HepG2 (cell line): ENCODE results near the gene NEK6. TPM values are rescaled to one million over a fixed set of nuclear protein-coding genes. Genes with fewer than 3 reads are reported as not detected.

ENCODE experiments used
- KAT8 ChIP-seq: IDR thresholded peaks from 2 replicates; pipeline ENCODE4 v1.6.1; 2016; ENCODE audit warnings: missing genetic modification reagents, missing compliant biosample characterization
- KLF16 ChIP-seq, 2 experiments: sonication (generic) in 1 of 2; formaldehyde crosslinking in 1 of 2; IDR thresholded peaks; 2 replicates each; pipeline versions ENCODE4 v1.6.1 to v1.8.0; 2016 to 2023; ENCODE audit warnings: missing genetic modification reagents in 2 of 2, missing compliant biosample characterization in 1 of 2
- MBNL3 ChIP-seq: fragments of 250-450 bp; sonication (Bioruptor Pico); conservative IDR thresholded peaks from 2 replicates; pipeline ENCODE4 v1.8.0; 2022; ENCODE audit warnings: mild to moderate bottlenecking, inconsistent platforms
- MYNN ChIP-seq: sonication (generic); formaldehyde crosslinking; IDR thresholded peaks from 2 replicates; pipeline ENCODE4 v1.4.0; 2020; ENCODE audit warnings: mild to moderate bottlenecking, low read depth, missing genetic modification reagents
- PRDM10 ChIP-seq: sonication (generic); formaldehyde crosslinking; IDR thresholded peaks from 2 replicates; pipeline ENCODE4 v1.4.0; 2020; ENCODE audit warnings: low read depth, missing genetic modification reagents
- REPIN1 ChIP-seq: sonication (generic); formaldehyde crosslinking; IDR thresholded peaks from 2 replicates; pipeline ENCODE4 v1.8.0; 2022; ENCODE audit warnings: missing genetic modification reagents, low read depth, mild to moderate bottlenecking, borderline replicate concordance
- SALL1 ChIP-seq: sonication (generic); formaldehyde crosslinking; IDR thresholded peaks from 2 replicates; pipeline ENCODE4 v1.8.0; 2022; ENCODE audit warnings: mild to moderate bottlenecking, missing genetic modification reagents
- SRSF9 ChIP-seq: fragments of 200-400 bp; formaldehyde crosslinking; IDR thresholded peaks from 2 replicates; pipeline ENCODE4 v1.6.1; 2018; ENCODE audit warnings: borderline replicate concordance, mild to moderate bottlenecking, low read depth, low read length; ENCODE audit not compliant: insufficient read depth, poor library complexity, severe bottlenecking
- SYNCRIP ChIP-seq: fragments of 200-400 bp; formaldehyde crosslinking; IDR thresholded peaks from 2 replicates; pipeline ENCODE4 v1.6.1; 2018; ENCODE audit warnings: mild to moderate bottlenecking, low read depth, low read length; ENCODE audit not compliant: insufficient read depth
- THAP7 ChIP-seq: sonication (generic); formaldehyde crosslinking; IDR thresholded peaks from 2 replicates; pipeline ENCODE4 v1.8.1; 2023; ENCODE audit warnings: mild to moderate bottlenecking, missing genetic modification reagents
- TOE1 ChIP-seq: sonication (generic); formaldehyde crosslinking; IDR thresholded peaks from 2 replicates; pipeline ENCODE4 v1.4.0; 2020; ENCODE audit warnings: mild to moderate bottlenecking, missing genetic modification reagents
- ZKSCAN5 ChIP-seq: sonication (generic); formaldehyde crosslinking; IDR thresholded peaks from 2 replicates; pipeline ENCODE4 v1.5.1; 2020; ENCODE audit warnings: mild to moderate bottlenecking, missing genetic modification reagents
- ZNF678 ChIP-seq: sonication (generic); formaldehyde crosslinking; IDR thresholded peaks from 2 replicates; pipeline ENCODE4 v1.4.0; 2020; ENCODE audit warnings: mild to moderate bottlenecking, missing genetic modification reagents
- ZSCAN21 ChIP-seq: sonication (generic); formaldehyde crosslinking; IDR thresholded peaks from 2 replicates; pipeline ENCODE4 v1.8.0; 2022; ENCODE audit warnings: mild to moderate bottlenecking, missing genetic modification reagents, moderate library complexity, borderline replicate concordance
- polyA plus RNA-seq, 8 experiments: library from polyadenylated mRNA; depleted of rRNA in 3 of 8; stranded (reverse) in 7 of 8; unstranded in 1 of 8; fragments of >200 nt; fragmentation: Illumina TruSeq in 4 of 8; extraction: Trizol in 4 of 8; gene quantifications; 2 replicates each; pipeline versions ENCODE4 v1.2.1 to v1.2.3, GENCODE V29; 2011 to 2016; ENCODE audit warnings: low read depth in 4 of 8, missing spikeins in 1 of 8, mixed read lengths in 1 of 8; ENCODE audit not compliant: insufficient read depth in 1 of 8
- total RNA-seq, 5 experiments: library from RNA; depleted of rRNA; stranded (reverse); fragments of >200 nt; fragmentation: Illumina TruSeq; extraction: Trizol; gene quantifications; 2 replicates each; pipeline ENCODE4 v1.2.3, GENCODE V29; 2016; ENCODE audit warnings: low read depth in 1 of 5
- TF ChIP-seq, protein P1 (sequence below): sonication (generic); formaldehyde crosslinking; IDR thresholded peaks from 2 replicates; pipeline ENCODE4 v1.5.0; 2020; ENCODE audit warnings: missing genetic modification reagents
- TF ChIP-seq, protein P2 (sequence below): sonication (generic); formaldehyde crosslinking; IDR thresholded peaks from 2 replicates; pipeline ENCODE4 v1.4.0; 2020; ENCODE audit warnings: missing genetic modification reagents, mild to moderate bottlenecking, borderline replicate concordance
- TF ChIP-seq, protein P3 (sequence below): IDR thresholded peaks from 2 replicates; pipeline ENCODE4 v1.6.1; 2016
- TF ChIP-seq, protein P4 (sequence below): sonication (generic); formaldehyde crosslinking; IDR thresholded peaks from 2 replicates; pipeline ENCODE4 v1.8.1; 2022; ENCODE audit warnings: mild to moderate bottlenecking, missing genetic modification reagents

The NEK6 gene
- total and polyA plus RNA-seq, 2 of the 13 experiments (the other 11 are each of a cell fraction or from before 2014, with no cell fraction given): 30.4 to 119 TPM

- TF ChIP-seq, protein P1, sequence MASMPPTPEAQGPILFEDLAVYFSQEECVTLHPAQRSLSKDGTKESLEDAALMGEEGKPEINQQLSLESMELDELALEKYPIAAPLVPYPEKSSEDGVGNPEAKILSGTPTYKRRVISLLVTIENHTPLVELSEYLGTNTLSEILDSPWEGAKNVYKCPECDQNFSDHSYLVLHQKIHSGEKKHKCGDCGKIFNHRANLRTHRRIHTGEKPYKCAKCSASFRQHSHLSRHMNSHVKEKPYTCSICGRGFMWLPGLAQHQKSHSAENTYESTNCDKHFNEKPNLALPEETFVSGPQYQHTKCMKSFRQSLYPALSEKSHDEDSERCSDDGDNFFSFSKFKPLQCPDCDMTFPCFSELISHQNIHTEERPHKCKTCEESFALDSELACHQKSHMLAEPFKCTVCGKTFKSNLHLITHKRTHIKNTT (CRISPR knock-in tag): no peak
- TF ChIP-seq PRDM10 (CRISPR knock-in tag) (0 out of 2 replicates have a peak, but pooled peaks have one; percentile 18), MYNN (no peak), REPIN1 (no peak), ZSCAN21 (CRISPR knock-in tag) (no peak), ZNF678 (CRISPR knock-in tag) (no peak), KLF16 (CRISPR knock-in tag; IDR thresholded peaks at IDR 0.05) (no peak), SALL1 (CRISPR knock-in tag) (peak; percentile 85), KAT8 (CRISPR knock-in tag) (0 out of 2 replicates have a peak, but pooled peaks have one; percentile 25), SRSF9 (no peak), ZKSCAN5 (CRISPR knock-in tag) (no peak), MBNL3 (CRISPR knock-in tag) (no peak), THAP7 (CRISPR knock-in tag) (no peak), SYNCRIP (no peak), TOE1 (no peak)
- TF ChIP-seq, protein P2, sequence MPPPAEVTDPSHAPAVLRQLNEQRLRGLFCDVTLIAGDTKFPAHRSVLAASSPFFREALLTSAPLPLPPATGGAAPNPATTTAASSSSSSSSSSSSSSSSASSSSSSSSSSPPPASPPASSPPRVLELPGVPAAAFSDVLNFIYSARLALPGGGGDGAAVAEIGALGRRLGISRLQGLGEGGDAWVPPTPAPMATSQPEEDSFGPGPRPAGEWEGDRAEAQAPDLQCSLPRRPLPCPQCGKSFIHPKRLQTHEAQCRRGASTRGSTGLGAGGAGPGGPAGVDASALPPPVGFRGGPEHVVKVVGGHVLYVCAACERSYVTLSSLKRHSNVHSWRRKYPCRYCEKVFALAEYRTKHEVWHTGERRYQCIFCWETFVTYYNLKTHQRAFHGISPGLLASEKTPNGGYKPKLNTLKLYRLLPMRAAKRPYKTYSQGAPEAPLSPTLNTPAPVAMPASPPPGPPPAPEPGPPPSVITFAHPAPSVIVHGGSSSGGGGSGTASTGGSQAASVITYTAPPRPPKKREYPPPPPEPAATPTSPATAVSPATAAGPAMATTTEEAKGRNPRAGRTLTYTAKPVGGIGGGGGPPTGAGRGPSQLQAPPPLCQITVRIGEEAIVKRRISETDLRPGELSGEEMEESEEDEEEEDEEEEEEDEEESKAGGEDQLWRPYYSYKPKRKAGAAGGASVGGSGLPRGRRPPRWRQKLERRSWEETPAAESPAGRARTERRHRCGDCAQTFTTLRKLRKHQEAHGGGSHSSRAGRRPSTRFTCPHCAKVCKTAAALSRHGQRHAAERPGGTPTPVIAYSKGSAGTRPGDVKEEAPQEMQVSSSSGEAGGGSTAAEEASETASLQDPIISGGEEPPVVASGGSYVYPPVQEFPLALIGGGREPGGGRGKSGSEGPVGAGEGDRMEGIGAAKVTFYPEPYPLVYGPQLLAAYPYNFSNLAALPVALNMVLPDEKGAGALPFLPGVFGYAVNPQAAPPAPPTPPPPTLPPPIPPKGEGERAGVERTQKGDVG (CRISPR knock-in tag): 0 out of 2 replicates have a peak, but pooled peaks have one; percentile 15
- TF ChIP-seq, protein P3, sequence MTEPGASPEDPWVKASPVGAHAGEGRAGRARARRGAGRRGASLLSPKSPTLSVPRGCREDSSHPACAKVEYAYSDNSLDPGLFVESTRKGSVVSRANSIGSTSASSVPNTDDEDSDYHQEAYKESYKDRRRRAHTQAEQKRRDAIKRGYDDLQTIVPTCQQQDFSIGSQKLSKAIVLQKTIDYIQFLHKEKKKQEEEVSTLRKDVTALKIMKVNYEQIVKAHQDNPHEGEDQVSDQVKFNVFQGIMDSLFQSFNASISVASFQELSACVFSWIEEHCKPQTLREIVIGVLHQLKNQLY (CRISPR knock-in tag): 0 out of 2 replicates have a peak, but pooled peaks have one; percentile 37
- TF ChIP-seq, protein P4, sequence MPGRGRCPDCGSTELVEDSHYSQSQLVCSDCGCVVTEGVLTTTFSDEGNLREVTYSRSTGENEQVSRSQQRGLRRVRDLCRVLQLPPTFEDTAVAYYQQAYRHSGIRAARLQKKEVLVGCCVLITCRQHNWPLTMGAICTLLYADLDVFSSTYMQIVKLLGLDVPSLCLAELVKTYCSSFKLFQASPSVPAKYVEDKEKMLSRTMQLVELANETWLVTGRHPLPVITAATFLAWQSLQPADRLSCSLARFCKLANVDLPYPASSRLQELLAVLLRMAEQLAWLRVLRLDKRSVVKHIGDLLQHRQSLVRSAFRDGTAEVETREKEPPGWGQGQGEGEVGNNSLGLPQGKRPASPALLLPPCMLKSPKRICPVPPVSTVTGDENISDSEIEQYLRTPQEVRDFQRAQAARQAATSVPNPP (CRISPR knock-in tag): no peak
These were observed 26.6 kb downstream of the NEK6 start (continued) for GRCh38 chr9:124284237-124284831.
